LNCAP (cell line): ENCODE measurements around the gene AKT1S1.

Experiments used
- TF ChIP-seq, protein P1 (sequence below): fragments of 450-650 bp; IDR thresholded peaks from 2 replicates; pipeline ENCODE4 v1.5.1; 2017; ENCODE audit warnings: mild to moderate bottlenecking

AKT1S1 gene

DNA sequence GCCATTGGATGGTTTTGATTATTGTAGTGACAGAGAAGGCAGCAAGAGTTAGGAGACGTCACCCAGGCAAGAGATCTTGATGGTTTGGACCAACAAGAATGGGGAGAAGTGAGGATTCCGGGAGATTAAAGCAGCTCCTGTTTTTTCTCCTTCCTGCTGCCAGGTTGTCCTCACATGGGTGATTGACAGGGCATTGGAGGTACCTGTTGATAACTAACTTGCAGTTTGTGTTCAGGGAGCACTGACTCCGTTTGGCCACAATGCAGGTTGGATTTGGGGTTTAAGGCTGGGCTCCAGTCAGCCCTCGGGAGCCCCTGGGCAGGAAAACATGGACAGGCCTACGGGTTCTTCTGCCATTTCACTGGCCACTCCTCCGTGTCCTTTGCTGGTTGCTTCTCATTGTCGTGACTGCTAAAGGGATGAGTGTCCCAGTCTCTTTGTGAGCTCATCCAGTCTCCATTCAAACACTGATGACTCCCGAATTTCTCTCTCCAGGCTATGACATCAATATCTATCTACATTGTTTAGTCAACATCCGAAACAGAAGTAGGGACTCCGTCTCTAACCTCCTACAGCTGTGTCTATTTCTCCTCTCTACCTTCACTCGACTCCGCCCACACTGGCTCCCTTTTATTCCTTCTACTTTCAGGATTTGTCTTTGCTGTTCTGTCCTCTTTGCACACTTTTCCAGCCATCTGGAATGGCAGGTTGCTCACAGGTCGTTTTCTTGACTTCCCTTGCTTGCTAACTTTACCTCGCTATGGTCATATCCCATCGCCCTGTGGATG is 27.5 kb downstream of the AKT1S1 start:
- TF ChIP-seq, protein P1, sequence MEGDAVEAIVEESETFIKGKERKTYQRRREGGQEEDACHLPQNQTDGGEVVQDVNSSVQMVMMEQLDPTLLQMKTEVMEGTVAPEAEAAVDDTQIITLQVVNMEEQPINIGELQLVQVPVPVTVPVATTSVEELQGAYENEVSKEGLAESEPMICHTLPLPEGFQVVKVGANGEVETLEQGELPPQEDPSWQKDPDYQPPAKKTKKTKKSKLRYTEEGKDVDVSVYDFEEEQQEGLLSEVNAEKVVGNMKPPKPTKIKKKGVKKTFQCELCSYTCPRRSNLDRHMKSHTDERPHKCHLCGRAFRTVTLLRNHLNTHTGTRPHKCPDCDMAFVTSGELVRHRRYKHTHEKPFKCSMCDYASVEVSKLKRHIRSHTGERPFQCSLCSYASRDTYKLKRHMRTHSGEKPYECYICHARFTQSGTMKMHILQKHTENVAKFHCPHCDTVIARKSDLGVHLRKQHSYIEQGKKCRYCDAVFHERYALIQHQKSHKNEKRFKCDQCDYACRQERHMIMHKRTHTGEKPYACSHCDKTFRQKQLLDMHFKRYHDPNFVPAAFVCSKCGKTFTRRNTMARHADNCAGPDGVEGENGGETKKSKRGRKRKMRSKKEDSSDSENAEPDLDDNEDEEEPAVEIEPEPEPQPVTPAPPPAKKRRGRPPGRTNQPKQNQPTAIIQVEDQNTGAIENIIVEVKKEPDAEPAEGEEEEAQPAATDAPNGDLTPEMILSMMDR: no peak

DNA sequence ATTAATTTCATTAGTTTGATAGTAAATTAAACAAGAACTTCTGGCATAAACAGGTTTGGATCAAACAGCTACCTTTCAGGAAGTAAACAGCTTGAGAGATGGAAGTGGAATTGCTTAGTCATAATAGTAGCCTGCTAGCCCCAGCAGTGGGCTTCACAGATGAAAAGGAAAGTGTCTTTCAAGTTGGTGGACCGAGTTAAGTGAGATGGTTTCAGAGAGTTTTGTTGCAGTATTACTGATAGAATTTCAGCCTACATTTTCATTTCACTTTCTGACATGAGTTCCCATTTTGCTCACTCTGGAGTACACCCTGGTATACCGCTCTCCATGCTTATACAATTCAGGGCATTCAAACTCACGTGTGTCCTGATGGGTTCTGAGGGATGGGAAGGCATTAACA is 28.2 kb downstream of the AKT1S1 start:
- TF ChIP-seq, protein P1: no peak

DNA sequence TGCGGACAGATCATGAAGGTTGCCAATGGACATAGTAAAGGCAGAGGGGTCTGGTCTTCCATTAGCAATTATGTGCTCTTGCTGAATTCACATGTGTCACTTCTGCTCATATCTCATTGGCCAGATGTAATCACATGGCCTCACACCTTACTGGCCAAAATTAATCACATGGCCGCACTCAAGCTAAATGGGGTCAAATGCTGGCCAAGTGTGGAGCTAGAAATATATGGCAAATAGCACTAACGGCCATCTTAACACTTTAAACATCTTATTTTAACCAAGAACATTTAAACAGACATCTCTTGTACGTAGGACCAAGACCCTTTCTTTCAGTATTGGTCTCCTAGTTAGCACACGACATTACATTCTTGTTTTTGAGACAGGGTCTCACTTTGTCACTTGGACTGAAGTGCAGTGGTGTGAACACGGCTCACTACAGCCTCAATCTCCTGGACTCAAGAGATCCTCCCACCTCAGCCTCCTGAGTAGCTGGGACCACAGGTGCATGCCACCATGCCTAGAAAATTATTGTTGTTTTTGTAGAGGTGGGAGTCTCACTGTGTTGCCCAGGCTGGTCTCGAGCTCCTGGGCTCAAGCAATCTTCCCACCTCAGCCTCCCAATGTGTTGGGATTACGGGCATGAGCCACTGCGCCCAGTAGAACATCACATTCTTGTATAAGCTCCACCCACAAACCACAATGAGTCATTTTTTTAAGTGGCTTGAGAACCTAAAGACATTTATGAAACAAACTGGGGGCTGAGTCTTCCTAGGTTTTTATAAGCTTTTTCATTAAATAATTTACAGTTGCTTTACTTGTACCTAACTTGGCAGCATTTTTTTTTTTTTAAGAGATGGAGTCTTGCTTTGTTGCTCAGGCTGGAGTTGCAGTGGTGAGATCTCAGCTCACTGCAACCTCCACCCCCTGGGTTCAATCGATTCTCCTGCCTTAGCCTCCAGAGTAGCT is 29.1 kb downstream of the AKT1S1 start:
- TF ChIP-seq, protein P1: no peak

DNA sequence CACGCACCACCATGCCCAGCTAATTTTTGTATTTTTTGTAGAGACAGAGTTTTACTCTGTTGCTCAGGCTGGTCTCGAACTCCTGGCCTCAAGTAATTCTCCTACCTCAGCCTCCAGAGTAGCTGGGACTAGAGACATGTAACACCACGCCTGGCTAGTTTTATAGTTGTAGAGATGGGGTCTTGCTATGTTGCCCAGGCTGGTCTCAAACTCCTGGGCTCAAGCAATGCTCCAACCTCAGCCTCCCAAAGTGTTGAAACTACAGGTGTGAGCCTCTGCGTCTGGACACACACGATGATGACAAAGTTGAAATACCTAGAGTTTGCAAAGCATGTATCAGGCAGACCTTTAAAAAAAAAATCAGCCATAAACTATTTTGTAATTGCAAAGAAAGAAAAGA is 30.7 kb downstream of the AKT1S1 start:
- TF ChIP-seq, protein P1: no peak

DNA sequence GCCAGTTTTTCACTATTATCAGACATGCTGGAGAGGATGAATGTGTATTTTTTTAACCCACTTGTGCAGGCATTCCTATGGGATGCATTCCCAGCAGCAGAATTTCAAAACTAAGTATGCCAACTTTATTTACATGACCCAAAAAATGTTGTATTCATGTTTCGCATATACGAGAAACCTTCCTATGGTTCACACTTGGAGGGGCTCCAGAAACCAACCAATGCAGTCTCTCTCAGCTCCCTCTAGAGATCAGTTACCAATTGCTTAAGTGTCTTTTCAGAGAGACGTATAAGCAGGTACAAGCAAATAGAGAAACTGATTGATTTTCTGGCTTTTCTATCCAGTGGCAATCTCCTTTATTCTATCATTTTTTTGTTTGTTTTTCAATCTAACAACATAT is 31.7 kb downstream of the AKT1S1 start:
- TF ChIP-seq, protein P1: no peak

DNA sequence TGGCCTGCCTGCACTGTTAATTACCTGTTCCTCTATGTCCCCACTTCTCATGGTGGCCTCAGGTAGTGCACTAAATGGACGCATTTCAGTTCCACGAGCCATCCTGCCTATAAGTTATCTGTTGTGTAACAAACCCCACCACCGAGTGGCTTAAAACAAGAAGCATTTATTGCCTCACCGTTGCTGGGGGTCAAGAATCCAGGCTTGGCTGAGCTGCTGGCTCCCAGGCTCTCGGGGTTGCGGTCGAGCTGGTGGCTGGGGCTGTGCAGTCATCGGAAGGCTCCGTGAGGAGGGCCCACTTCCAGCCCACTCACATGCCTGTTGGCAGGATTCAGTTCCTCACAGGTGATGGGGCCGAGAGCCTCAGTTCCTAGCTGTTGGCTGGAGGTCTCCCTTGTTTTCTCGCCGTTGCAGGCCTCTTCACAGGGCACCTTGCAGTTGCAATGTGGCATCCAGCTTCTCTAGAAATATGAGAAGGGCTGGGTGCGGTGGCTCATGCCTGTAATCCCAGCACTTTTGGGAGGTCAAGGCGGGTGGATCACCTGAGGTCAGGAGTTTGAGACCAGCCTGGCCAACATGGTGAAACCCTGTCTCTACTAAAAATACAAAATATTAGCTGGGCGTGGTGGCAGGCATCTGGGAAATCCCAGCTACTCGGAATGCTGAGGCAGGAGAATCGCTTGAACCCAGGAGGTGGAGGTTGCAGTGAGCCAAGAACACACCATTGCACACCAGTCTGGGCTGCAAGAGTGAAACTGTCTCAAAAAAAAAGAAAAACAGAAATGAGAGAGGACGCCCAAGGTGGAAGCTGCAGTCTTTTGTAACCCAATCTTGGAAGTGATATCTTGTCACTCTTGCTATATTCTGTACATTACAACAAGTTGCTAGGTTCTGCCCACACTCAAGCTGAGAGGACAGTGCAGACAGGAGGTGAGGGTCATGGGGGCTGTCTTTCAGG is 32.7 kb downstream of the AKT1S1 start:
- TF ChIP-seq, protein P1: no peak

DNA sequence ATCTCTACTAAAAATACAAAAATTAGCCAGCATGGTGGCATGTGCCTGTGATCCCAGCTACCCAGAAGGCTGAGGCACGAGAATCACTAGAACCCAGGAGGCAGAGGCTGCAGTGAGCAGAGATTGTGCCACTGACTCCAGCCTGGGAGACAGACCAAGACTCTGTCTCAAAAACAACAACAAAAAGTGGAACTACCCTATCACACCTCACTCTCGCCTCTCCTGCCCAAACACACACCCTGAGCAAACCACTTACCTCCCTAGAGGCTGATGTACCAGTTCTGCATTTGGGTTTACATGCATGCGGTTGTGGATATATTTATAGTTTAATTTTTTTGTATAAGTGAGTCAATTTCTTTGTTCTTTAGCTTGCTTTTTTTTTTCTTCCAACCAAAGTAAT is 33.9 kb downstream of the AKT1S1 start:
- TF ChIP-seq, protein P1: no peak
